Nucleus accumbens (tissue), 56 donors: ENCODE data around the gene ALKBH8.
"Not testable (repeated sequence)": the region's sequence is repeated elsewhere in the genome, so short reads cannot be mapped to it uniquely, and the experiment has no call there.

Experiments used
- DNase-seq, 56 donors: peaks; one replicate each; lab custom pipeline; 2025; lab: John Stamatoyannopoulos, UW

Gene ALKBH8

GRCh38 chr11:107526197-107526596 is 39.3 kb downstream of the ALKBH8 start:
- DNase-seq: no peak

DNA sequence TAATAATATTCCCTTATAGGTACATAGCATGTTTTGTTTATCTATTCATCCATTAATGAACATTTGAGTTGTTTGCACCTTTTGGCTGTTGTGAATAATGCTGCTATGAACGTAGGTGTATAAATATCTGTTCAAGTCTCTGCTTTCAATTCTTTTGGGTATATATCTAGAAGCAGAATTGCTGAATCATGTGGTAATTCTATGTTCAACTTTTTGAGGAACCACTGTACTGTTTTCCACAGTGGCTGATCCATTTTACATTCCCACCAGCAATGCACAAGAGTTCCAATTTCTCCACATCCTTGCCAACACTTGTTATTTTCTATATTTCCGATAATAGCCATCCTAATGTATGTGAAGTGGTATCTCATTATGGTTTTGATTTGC is 56.7 kb downstream of the ALKBH8 start:
- DNase-seq: no peak

- DNase-seq: peak in 1 of 56 donors; percentile 4
These were observed 57.2 kb downstream of the ALKBH8 start for GRCh38 chr11:107508201-107508857.

- DNase-seq: no peak
These were observed 59.8 kb downstream of the ALKBH8 start for GRCh38 chr11:107505647-107506225.

DNA sequence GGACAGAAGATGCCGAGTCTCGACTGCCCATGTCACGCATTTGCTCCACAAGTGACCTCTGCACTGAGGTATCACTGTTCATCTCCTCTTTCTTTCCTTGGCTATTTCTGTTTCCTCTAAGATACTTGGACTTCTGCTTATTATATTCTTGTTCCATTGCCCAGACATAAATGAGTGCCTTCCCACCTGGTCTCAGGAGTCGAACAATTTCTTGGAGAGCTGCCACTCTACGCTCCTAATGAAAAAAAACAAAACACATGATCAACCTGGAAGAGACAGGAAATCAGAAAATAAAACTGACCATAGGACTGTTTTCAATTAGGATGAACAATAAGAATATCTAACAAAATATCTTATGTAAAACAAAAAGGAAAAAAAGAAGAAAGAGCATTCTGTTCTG is 60.6 kb downstream of the ALKBH8 start:
- DNase-seq: no peak

DNA sequence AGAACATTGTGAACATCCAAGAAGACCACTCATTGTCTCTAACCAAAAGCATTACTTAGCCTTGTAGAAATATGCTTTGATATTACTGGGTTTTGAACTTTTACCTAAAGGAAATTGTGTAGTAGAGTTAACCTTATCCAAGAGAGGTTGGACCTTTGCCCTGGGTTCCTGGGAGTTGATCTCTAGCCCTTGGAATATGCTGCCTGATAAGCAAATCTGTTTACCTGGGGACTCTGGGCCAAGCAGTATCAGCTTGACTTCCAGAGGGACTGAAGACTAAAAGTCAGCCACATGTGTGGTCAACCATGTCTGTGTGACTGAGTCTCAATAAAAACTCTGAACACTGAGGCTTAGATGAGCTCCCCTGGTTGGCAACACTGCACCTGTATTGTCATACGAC is 63.8 kb downstream of the ALKBH8 start:
- DNase-seq: no peak

- DNase-seq: not testable (repeated sequence)
These were observed 68.2 kb downstream of the ALKBH8 start for GRCh38 chr11:107497371-107497770.

DNA sequence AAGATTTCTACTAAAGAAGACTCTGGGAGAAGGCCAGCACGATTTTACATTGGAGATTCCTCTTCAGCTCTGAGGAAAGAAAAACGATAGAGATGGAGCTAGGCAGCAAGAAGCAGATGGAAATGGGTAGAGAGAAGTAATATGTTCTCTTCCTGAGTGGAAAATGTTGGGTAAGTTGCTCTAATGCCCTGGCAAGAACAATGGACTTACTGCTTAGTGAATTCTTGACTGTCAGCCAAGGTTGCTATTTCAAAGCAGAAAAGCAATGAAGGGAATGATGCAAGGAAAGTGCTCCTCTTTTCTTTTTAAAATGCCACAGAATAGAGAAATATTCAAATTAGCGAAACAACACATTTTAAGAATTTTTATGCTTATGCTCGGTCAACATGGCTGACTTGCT is 69.5 kb downstream of the ALKBH8 start:
- no peak for DNase-seq

DNA sequence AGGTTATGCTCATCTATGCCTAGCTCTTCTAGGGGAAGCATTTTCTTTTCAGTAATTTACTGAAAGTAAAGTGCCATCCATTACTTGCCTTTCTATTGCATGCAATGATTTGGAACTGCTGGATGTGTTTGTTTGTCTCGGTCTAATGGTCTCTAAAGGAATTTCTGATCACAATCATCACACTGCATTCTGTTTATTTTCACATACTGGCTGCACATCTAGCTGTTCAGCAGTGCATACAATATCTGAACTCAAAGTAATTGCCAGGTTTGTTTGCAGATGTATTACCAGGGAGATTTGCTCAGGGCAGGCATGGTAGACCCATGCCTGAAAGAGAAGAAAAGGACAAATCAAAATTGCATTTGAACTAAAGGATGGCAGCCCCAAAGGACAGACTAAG is 71.5 kb downstream of the ALKBH8 start:
- DNase-seq: no peak

GRCh38 chr11:107493117-107493516 is 72.4 kb downstream of the ALKBH8 start:
- peak in 1 of 56 donors; percentile 14 for DNase-seq

DNA sequence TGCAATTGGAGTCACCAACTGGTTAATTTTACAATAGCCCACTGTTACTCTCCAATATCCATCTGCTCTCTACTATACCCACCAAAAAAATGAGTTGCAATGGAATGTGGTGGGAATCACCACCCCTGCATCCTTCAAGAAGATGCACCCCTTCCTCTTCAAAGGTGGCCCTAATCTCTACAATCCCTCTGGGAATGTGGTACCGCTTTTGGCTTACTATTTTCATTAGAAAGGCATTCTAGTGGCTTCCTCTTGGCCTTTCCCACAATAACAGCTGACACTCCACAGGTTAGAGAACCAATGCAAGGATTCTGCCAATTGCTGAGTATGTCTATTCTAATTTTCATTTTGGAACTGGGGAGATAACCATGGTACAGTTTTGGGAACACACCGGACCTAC is 74.7 kb downstream of the ALKBH8 start:
- DNase-seq: no peak

DNA sequence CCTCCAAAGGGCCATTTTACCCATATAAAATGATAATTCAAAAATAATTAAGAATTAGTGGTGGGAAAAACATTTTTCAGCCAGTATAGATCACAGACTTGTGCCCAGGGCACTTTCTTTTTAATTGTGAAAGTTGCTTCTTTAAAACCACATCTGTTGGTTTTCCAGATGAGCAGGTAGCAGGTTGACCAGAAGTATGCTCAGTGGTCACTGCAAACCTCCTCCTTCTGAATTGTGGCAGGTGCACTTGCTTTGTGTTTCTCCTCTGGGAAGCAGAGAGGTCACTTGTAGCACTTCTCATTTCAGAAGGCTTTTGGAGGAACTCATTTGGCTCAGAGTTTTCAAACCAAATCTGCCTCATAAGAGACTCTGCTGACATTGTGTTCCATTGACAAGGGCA is 83.3 kb downstream of the ALKBH8 start:
- no peak for DNase-seq

DNA sequence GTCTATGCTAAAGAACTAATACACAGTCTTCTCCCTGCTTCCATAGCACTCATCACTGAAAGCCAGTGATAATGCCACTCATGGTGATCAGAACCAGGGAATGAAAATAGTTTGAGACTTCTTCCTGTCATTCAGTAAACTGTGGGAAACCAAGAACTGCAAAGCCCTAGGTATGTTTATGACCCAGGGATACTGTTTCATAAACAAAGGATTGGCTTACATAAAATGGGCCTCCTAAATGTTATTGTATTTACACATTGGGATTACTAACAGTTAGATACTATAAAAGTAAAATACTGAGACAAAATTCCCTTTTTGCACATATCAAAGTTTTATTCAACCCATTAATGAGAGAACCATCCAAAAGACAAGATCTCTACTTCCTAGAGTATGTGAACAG is 86.6 kb downstream of the ALKBH8 start:
- DNase-seq: no peak

GRCh38 chr11:107477820-107478219 is 87.7 kb downstream of the ALKBH8 start:
- DNase-seq: no peak

- no peak for DNase-seq
These were observed 91.7 kb downstream of the ALKBH8 start for GRCh38 chr11:107473792-107474191.

DNA sequence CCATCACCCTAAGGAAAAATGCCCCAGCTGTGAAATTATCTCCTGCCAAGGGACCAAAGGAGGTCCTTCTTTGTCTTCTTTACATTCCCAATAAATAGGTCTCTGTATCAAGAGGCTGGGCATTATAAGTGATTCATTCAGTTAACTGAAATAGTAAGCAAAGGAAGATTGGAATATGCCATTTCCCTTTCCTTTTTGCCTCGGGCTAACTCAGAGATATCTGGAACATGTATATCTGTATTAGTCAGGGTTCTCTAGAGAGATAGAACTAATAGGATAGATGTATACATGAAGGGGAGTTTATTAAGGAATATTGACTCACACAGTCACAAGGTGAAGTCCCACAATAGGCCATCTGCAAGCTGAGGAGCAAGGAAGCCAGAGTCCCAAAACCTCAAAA is 92.6 kb downstream of the ALKBH8 start:
- DNase-seq: no peak

DNA sequence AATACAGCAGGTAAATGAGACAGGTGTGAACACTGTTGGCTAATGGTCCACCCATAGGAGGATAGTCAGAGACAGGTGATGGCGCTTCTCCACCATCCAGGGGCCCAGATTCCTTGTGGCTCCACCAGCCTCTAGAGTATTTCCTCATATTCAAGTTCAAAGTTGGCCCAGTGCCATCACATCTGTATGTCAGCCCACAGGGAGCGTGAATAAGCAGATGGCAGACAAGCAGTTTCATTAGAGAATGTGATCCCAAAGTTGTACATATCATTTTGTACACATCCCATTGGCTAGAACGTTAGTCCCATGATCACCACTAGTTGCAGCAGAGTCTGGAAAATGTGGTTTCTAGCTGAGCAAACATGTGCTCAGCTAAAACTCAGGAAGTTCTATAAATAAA is 96.9 kb downstream of the ALKBH8 start:
- DNase-seq: no peak

GRCh38 chr11:107467696-107468095 is 97.8 kb downstream of the ALKBH8 start:
- no peak for DNase-seq

- DNase-seq: not testable (repeated sequence)
These were observed 99.2 kb downstream of the ALKBH8 start for GRCh38 chr11:107466275-107466866.

- peak; percentile 15 to 93 (median 82) for DNase-seq
These were observed 107.8 kb downstream of the ALKBH8 start, which contains the start of gene CWF19L2 for GRCh38 chr11:107457558-107458271. CWF19L2 (minus strand) TSS chr11:107457825; CDS start chr11:107457816, 9 bp downstream.

- no peak for DNase-seq
These were observed 108.4 kb downstream of the ALKBH8 start for GRCh38 chr11:107457205-107457557.
